ENCODE results near the gene AUNIP.

DNA sequence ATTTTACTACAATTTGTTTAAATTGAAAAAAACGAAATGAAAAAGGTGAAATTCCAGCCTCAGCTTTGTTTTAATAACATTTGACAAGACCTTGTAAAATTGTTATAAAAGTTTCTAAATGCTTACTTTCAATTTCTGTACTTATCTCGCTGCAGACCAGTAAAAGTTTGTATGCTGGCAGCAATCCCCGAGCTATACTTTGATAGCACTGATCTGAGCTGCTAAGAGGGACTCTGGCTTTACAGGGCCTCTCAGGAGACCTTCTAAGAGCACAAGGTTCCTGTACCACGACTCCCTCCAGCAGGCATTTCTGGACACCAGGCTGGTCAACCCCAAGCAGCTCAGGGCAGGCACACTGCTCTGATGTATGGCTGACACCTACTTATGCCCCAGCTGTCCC is 33.9 kb upstream of the AUNIP start:
- TF ChIP-seq GRHL2 (CRISPR knock-in tag; IDR thresholded peaks at IDR 0.05; ENCODE audit: insufficient replicate concordance, severe bottlenecking) = no peak
- no peak for TF ChIP-seq CTCF (IDR thresholded peaks at IDR 0.05)
- no peak for TF ChIP-seq USF1 (CRISPR knock-in tag; IDR thresholded peaks at IDR 0.05)
- TF ChIP-seq MYBL2 (CRISPR knock-in tag; IDR thresholded peaks at IDR 0.05) = no peak
- TF ChIP-seq NFYB (CRISPR knock-in tag; conservative IDR thresholded peaks at IDR 0.05; ENCODE audit: low read depth) = no peak
- no peak for TF ChIP-seq ATF3 (CRISPR knock-in tag; conservative IDR thresholded peaks at IDR 0.05)
- no peak for TF ChIP-seq ZNF281 (CRISPR knock-in tag; IDR thresholded peaks at IDR 0.05)
- TF ChIP-seq ZBTB21 (CRISPR knock-in tag; IDR thresholded peaks at IDR 0.05; ENCODE audit: borderline replicate concordance) = no peak

Measured in WTC11 (cell line).